ENCODE measurements around the gene AXIN2.

The AXIN2 gene

GRCh38 chr17:65538675-65539529 lies 22.5 kb downstream of the AXIN2 start:
- no peak for TF ChIP-seq CTCF (IDR thresholded peaks at IDR 0.05; ENCODE audit: borderline replicate concordance, control extremely low read depth, extremely low read depth, insufficient read depth, missing control alignments)
- no peak for DNase-seq (ENCODE audit: low spot score)
- in situ Hi-C loops (cut with MboI; ENCODE audit: low sequenced_read_pairs, unreplicated experiment): no loop called here

DNA sequence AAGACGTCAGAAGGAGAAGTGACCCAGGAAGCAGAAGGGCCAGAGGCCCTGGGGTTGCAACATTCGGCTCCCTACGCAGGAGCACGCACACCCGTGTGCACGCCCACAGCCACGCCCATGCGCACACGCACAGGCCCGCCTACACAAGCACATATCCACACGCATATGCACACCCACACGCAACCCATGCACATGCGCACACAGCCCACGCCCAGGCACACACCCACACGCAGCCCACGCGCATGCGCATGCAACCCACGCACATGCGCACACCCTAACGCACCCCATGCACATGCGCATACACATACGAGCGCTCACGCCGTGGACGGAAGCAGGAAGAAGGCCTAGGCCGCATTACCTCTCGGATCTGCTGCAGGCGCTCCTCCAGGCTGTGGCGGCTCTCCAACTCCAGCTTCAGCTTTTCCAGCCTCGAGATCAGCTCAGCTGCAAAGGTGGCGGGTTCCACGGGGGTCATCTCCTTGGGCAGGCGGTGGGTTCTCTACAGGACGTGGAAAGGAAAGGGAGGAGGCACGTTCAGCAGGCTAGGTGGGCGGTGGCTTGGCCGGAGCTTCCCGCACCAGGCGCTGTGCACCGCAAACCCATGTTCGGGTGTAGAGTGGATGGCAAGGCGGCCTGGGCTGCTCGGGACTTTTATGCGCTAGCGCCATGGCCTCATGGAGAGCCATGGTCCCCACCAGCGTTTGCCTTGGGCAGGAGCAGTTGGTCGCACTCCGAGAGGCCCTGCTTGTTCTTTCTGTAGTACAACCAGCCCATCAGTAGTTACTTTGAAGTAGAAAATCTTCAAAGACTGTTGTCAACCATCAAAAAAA lies 23.4 kb downstream of the AXIN2 start:
- no peak for DNase-seq (ENCODE audit: low spot score)
- in situ Hi-C loops (cut with MboI; ENCODE audit: low sequenced_read_pairs, unreplicated experiment): no loop called here
- no peak for TF ChIP-seq CTCF (IDR thresholded peaks at IDR 0.05; ENCODE audit: borderline replicate concordance, control extremely low read depth, extremely low read depth, insufficient read depth, missing control alignments)

DNA sequence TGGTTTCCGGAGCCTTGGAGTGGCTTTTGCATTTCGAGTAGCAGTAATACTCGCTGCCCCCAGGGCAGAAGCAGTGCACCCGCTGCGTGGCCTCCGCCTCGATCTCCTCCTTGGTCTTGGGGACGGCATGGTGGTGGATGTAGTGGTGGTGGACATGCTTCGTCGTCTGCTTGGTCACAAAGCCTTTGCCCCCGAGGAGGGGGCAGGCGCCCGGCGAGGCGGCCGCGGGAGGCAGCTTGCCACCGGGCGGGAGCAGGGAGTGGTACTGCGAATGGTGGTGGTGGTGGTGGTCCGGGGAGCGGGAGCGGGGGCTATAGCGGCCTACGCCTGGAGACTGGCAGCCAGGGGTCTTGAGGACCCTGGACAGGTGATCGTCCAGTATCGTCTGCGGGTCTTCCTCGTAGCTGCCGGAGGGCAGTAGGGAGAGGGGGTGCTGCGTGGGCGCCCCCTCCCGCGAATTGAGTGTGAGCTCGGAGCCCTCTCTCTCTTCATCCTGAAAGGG lies 24.1 kb downstream of the AXIN2 start:
- TF ChIP-seq CTCF (IDR thresholded peaks at IDR 0.05; ENCODE audit: borderline replicate concordance, control extremely low read depth, extremely low read depth, insufficient read depth, missing control alignments): no peak
- in situ Hi-C loops (cut with MboI; ENCODE audit: low sequenced_read_pairs, unreplicated experiment): no loop called here
- no peak for DNase-seq (ENCODE audit: low spot score)

DNA sequence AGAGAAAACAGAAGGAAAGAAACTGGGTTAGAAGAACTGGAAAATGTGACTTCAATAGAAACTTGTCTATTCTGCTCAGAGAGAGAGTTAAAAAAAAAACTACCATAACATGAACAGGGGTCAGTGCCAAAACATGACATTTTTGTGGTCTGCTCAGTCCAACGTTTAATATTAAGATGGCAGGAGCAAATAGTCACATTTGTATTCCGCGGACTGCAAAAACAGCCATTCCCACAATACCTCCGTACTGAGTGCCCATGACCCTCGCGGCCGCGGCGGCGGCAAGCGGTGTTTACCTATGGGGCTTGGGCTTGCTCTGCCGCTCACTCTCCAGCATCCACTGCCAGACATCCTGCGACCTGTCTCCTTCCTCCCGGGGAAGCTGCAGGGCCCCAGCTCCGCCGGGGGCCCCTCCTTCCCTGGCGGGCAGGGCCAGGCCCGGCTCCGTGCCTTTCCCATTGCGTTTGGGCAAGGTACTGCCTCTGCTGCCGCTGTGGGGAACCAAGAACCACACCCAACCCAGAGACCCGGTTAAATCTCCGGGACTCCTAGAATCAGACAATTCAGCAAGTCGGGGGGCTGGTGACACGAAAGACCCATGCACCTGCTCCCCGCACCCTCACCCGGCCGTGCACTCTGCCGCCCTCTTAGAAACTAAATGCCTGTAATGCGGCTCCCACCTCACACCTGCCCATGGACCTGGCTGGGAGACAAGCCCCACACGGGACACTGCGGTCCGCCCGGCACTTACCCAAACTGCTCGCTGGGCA lies 24.7 kb downstream of the AXIN2 start:
- no peak for TF ChIP-seq CTCF (IDR thresholded peaks at IDR 0.05; ENCODE audit: borderline replicate concordance, control extremely low read depth, extremely low read depth, insufficient read depth, missing control alignments)
- DNase-seq (ENCODE audit: low spot score): no peak
- in situ Hi-C loops (cut with MboI; ENCODE audit: low sequenced_read_pairs, unreplicated experiment): no loop called here

DNA sequence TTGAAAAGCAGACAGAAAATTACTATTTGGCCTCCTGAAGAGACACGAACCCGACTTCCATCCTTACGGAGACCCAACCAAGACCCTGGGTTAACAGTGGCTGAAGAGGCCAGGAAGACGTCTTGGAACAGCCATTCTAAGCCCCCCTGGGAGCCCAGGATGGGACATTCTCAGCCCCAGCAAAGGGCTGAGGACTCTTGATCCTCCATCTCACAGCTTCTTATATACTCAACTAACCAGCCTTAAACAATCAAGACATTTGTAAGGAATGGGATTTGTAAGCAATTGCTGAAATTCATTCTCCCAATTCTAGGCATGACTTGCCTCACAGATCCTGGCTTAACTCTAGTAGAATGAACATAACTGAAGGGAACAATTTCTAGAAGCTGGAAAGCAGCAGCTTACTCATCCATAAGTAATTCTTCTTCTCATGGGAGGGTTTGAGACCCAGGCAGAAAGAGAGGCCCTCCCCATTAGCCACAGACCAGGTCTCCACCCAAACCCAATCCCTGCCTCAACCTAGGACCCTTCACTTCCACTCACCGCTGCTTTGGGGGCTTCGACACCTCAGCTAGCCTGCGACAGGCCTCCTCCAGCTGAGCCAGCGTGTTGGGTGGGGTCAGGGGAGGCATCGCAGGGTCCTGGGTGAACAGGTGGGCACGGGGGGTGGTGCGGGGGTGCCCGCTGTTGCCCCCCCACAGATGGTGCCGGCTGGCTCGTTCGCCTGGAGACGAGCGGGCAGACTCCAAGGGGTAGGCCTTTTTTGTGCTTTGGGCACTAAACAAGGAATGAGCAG lies 25.5 kb downstream of the AXIN2 start:
- no peak for DNase-seq (ENCODE audit: low spot score)
- TF ChIP-seq CTCF (IDR thresholded peaks at IDR 0.05; ENCODE audit: borderline replicate concordance, control extremely low read depth, extremely low read depth, insufficient read depth, missing control alignments): no peak
- in situ Hi-C loops (cut with MboI; ENCODE audit: low sequenced_read_pairs, unreplicated experiment): no loop called here
